H9 (cell line): Measurements from ENCODE around the gene ZNF684. TPM values are rescaled to one million over a fixed set of nuclear protein-coding genes. Genes with fewer than 3 reads are reported as not detected.

Source experiments
- DNase-seq: peaks from one replicate; pipeline ENCODE4 v3.0.0-alpha.2; 2017
- H2AFZ ChIP-seq: one replicate; pipeline ENCODE4 v1.6.1; 2013; ENCODE audit warnings: mild to moderate bottlenecking, low read length, control low read depth, moderate library complexity
- H2AK5ac ChIP-seq: 2 replicates; pipeline ENCODE4 v1.6.1; 2013; ENCODE audit warnings: low read length, control low read depth, mixed read lengths; ENCODE audit not compliant: insufficient read length
- H2BK120ac ChIP-seq: one replicate; pipeline ENCODE4 v1.6.1; 2013; ENCODE audit warnings: low read depth, mild to moderate bottlenecking, low read length, control low read depth, inconsistent platforms; ENCODE audit not compliant: poor library complexity, severe bottlenecking
- H2BK12ac ChIP-seq: 2 replicates; pipeline ENCODE4 v1.6.1; 2013; ENCODE audit warnings: low read length, control low read depth, mixed read lengths, low read depth; ENCODE audit not compliant: insufficient read length
- H2BK15ac ChIP-seq: 2 replicates; pipeline ENCODE4 v1.6.1; 2013; ENCODE audit warnings: low read depth, low read length, control low read depth
- H2BK20ac ChIP-seq: one replicate; pipeline ENCODE4 v1.6.1; 2013; ENCODE audit warnings: low read depth, mild to moderate bottlenecking, low read length, control low read depth, inconsistent platforms; ENCODE audit not compliant: poor library complexity, severe bottlenecking
- H2BK5ac ChIP-seq: 2 replicates; pipeline ENCODE4 v1.6.1; 2013; ENCODE audit warnings: low read length, control low read depth, mixed read lengths; ENCODE audit not compliant: insufficient read length
- H3K14ac ChIP-seq: 2 replicates; pipeline ENCODE4 v1.6.1; 2013; ENCODE audit warnings: low read length, control low read depth; ENCODE audit not compliant: insufficient read depth
- H3K18ac ChIP-seq: 2 replicates; pipeline ENCODE4 v1.6.1; 2013; ENCODE audit warnings: low read depth, mild to moderate bottlenecking, mixed read lengths, low read length, control low read depth; ENCODE audit not compliant: insufficient read length
- H3K23ac ChIP-seq: 2 replicates; pipeline ENCODE4 v1.6.1; 2013; ENCODE audit warnings: low read length, control low read depth, mixed read lengths, low read depth; ENCODE audit not compliant: insufficient read length
- H3K23me2 ChIP-seq: 2 replicates; pipeline ENCODE4 v1.6.1; 2013; ENCODE audit warnings: low read depth, mild to moderate bottlenecking, mixed read lengths, low read length, control low read depth; ENCODE audit not compliant: insufficient read length, poor library complexity, severe bottlenecking
- H3K27ac ChIP-seq: 2 replicates; pipeline ENCODE4 v1.5.1; 2013; ENCODE audit warnings: low read length, control low read depth, mixed read lengths, low read depth; ENCODE audit not compliant: insufficient read length
- H3K27me3 ChIP-seq: 2 replicates; pipeline ENCODE4 v1.6.1; 2013; ENCODE audit warnings: low read length, control low read depth, inconsistent platforms; ENCODE audit not compliant: insufficient read depth
- H3K4ac ChIP-seq: 2 replicates; pipeline ENCODE4 v1.6.1; 2013; ENCODE audit warnings: low read depth, mild to moderate bottlenecking, control low read depth, inconsistent platforms, low read length, moderate library complexity
- H3K4me1 ChIP-seq: 2 replicates; pipeline ENCODE4 v1.6.1; 2013; ENCODE audit warnings: low read length, control low read depth, inconsistent platforms; ENCODE audit not compliant: insufficient read depth
- H3K4me2 ChIP-seq: 2 replicates; pipeline ENCODE4 v1.6.1; 2013; ENCODE audit warnings: low read length, control low read depth, mixed read lengths; ENCODE audit not compliant: insufficient read length, insufficient read depth
- H3K56ac ChIP-seq: 2 replicates; pipeline ENCODE4 v1.6.1; 2013; ENCODE audit warnings: low read depth, mild to moderate bottlenecking, mixed read lengths, low read length, control low read depth; ENCODE audit not compliant: insufficient read length
- H3K79me1 ChIP-seq: 2 replicates; pipeline ENCODE4 v1.6.1; 2013; ENCODE audit warnings: low read depth, mild to moderate bottlenecking, moderate library complexity, low read length, control low read depth, inconsistent platforms; ENCODE audit not compliant: insufficient read depth, poor library complexity, severe bottlenecking
- H3K79me2 ChIP-seq: 2 replicates; pipeline ENCODE4 v1.6.1; 2013; ENCODE audit warnings: low read length, control low read depth, inconsistent platforms; ENCODE audit not compliant: insufficient read depth
- H3K9ac ChIP-seq: 2 replicates; pipeline ENCODE4 v1.6.1; 2013; ENCODE audit warnings: low read length, control low read depth, mixed read lengths; ENCODE audit not compliant: insufficient read length; ENCODE audit errors: extremely low read depth
- H3K9me3 ChIP-seq: one replicate; pipeline ENCODE4 v1.6.1; 2013; ENCODE audit warnings: low read depth, low read length, inconsistent platforms; ENCODE audit not compliant: control insufficient read depth
- H3T11ph ChIP-seq: one replicate; pipeline ENCODE4 v1.6.1; 2013; ENCODE audit warnings: mild to moderate bottlenecking, low read length, control low read depth, inconsistent platforms
- H4K20me1 ChIP-seq: one replicate; pipeline ENCODE4 v1.6.1; 2013; ENCODE audit not compliant: control insufficient read depth, insufficient read length, insufficient read depth
- H4K5ac ChIP-seq: 2 replicates; pipeline ENCODE4 v1.6.1; 2013; ENCODE audit warnings: low read depth, mild to moderate bottlenecking, mixed read lengths, low read length, control low read depth; ENCODE audit not compliant: insufficient read length
- H4K8ac ChIP-seq: replicated peaks from 2 replicates; pipeline ENCODE4 v1.6.1; 2013; ENCODE audit warnings: low read length, control low read depth, mixed read lengths, low read depth; ENCODE audit not compliant: insufficient read length
- H4K91ac ChIP-seq: 2 replicates; pipeline ENCODE4 v1.6.1; 2013; ENCODE audit warnings: low read depth, mild to moderate bottlenecking, moderate library complexity, mixed read lengths, low read length, control low read depth; ENCODE audit not compliant: insufficient read length
- H3K27ac Mint-ChIP-seq, 3 experiments: 2 replicates in 2 of 3; 3 replicates in 1 of 3; pipeline ENCODE4 v1.8.0; 2020 to 2021; ENCODE audit warnings: mixed read lengths in 3 of 3, mild to moderate bottlenecking in 1 of 3, moderate library complexity in 1 of 3
- H3K27me3 Mint-ChIP-seq: 2 replicates; pipeline ENCODE4 v1.8.0; 2021; ENCODE audit warnings: low read depth, mild to moderate bottlenecking, moderate library complexity, mixed read lengths
- H3K36me3 Mint-ChIP-seq, 3 experiments: 2 replicates in 2 of 3; 3 replicates in 1 of 3; pipeline ENCODE4 v1.8.0; 2020 to 2021; ENCODE audit warnings: low read depth in 3 of 3, mixed read lengths in 3 of 3; ENCODE audit not compliant: insufficient read depth in 1 of 3
- H3K4me1 Mint-ChIP-seq, 2 experiments: 2 replicates each; pipeline ENCODE4 v1.8.0; 2020; ENCODE audit warnings: mixed read lengths in 2 of 2
- H3K4me3 Mint-ChIP-seq, 2 experiments: 2 replicates in 1 of 2; 3 replicates in 1 of 2; pipeline ENCODE4 v1.8.0; 2020 to 2021; ENCODE audit warnings: mild to moderate bottlenecking in 2 of 2, mixed read lengths in 2 of 2, moderate library complexity in 1 of 2
- H3K9me3 Mint-ChIP-seq, 2 experiments: 2 replicates in 1 of 2; 3 replicates in 1 of 2; pipeline ENCODE4 v1.8.0; 2020; ENCODE audit warnings: mild to moderate bottlenecking in 2 of 2, mixed read lengths in 2 of 2, moderate library complexity in 1 of 2
- WGBS: extraction: QIAGEN DNeasy Blood & Tissue Kit; methylation state at CpG from one replicate; pipeline ENCODE4 v1.1.7; 2013; ENCODE audit warnings: missing lambda C conversion rate, low lambda C conversion rate, mixed read lengths; ENCODE audit not compliant: insufficient read length; ENCODE audit errors: extremely low coverage; 5-methylcytosine and 5-hydroxymethylcytosine counted together
- total RNA-seq: library from RNA; stranded (reverse); gene quantifications from 2 replicates; pipeline ENCODE4 v1.2.1, GENCODE V29; 2021
- TF ChIP-seq, protein P1 (sequence below): fragments of 200-600 bp; sonication (generic); conservative IDR thresholded peaks from 3 replicates; pipeline ENCODE4 v1.8.0; 2021; ENCODE audit warnings: antibody characterized with exemption, mild to moderate bottlenecking

ZNF684 gene
- total RNA-seq, 1 experiment from 2014 or later = 6.5 TPM

DNA sequence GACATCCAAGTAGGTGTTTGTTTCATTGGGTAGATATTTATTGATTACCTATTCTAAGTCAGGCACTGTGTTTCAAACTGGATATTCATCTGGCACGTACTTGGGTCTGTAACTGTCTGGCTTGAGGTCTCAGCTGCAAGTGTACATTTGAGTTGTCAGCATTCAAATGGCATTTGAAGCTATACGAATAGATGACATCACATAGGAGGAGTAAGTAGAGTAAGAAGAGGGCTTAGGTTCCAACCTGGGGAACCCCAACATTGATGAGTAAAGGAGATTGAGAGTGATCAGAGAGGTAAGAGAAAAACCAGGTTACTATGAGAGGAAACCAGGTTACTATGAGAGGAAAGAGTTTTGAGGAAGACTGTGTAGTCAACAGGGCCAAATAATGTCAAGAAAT, 30.7 kb downstream of the ZNF684 start:
- H3K18ac ChIP-seq = no peak overlapping the region
- no peaks in the 10 kb centered on the region for H3K27me3 ChIP-seq
- no peak overlapping the region for H3K9ac ChIP-seq
- no peak for DNase-seq
- H2BK12ac ChIP-seq = no peak overlapping the region
- no peaks in the 10 kb centered on the region for H3K27me3 Mint-ChIP-seq
- H3T11ph ChIP-seq = no peak overlapping the region
- WGBS = no CpG with 5 or more reads among the region's 2 CpGs
- H2BK20ac ChIP-seq = no peak overlapping the region
- H3K27ac Mint-ChIP-seq = no peak overlapping the region
- no peak overlapping the region for H4K5ac ChIP-seq
- H4K8ac ChIP-seq = no peak overlapping the region
- H3K23ac ChIP-seq = no peak overlapping the region
- H2BK120ac ChIP-seq = no peak overlapping the region
- H3K79me2 ChIP-seq = no peaks in the 10 kb centered on the region
- H2BK5ac ChIP-seq = no peak overlapping the region
- no peak overlapping the region for H3K4me3 Mint-ChIP-seq
- H3K23me2 ChIP-seq = no peaks in the 10 kb centered on the region
- no peak overlapping the region for H2AK5ac ChIP-seq
- no peak overlapping the region for H3K14ac ChIP-seq
- H4K91ac ChIP-seq = no peak overlapping the region
- no peaks in the 10 kb centered on the region for H3K9me3 ChIP-seq
- no peak overlapping the region for H3K27ac ChIP-seq
- peaks cover 5% of the 10 kb centered on the region in 2 experiments; a peak in 4 of 5 replicates for H3K9me3 Mint-ChIP-seq
- H2BK15ac ChIP-seq = no peak overlapping the region
- H4K20me1 ChIP-seq = no peaks in the 10 kb centered on the region
- no peak overlapping the region for H3K4me2 ChIP-seq
- no peaks in the 10 kb centered on the region for H3K4me1 ChIP-seq
- H3K36me3 Mint-ChIP-seq = 0 out of 7 replicates have a peak, but pooled peaks cover 0 to 3% (median 0%) of the 10 kb centered on the region in 3 experiments
- H3K4ac ChIP-seq = no peak overlapping the region
- no peak overlapping the region for H3K56ac ChIP-seq
- H3K79me1 ChIP-seq = no peaks in the 10 kb centered on the region
- H2AFZ ChIP-seq = no peak overlapping the region
- TF ChIP-seq, protein P1, sequence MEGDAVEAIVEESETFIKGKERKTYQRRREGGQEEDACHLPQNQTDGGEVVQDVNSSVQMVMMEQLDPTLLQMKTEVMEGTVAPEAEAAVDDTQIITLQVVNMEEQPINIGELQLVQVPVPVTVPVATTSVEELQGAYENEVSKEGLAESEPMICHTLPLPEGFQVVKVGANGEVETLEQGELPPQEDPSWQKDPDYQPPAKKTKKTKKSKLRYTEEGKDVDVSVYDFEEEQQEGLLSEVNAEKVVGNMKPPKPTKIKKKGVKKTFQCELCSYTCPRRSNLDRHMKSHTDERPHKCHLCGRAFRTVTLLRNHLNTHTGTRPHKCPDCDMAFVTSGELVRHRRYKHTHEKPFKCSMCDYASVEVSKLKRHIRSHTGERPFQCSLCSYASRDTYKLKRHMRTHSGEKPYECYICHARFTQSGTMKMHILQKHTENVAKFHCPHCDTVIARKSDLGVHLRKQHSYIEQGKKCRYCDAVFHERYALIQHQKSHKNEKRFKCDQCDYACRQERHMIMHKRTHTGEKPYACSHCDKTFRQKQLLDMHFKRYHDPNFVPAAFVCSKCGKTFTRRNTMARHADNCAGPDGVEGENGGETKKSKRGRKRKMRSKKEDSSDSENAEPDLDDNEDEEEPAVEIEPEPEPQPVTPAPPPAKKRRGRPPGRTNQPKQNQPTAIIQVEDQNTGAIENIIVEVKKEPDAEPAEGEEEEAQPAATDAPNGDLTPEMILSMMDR = no peak
- H3K4me1 Mint-ChIP-seq = peaks cover 0 to 4% of the 10 kb centered on the region in 2 experiments; a peak in 2 of 4 replicates
